GM10266 (cell line): ENCODE results near the gene LEP.

ENCODE experiments used
- DNase-seq: peaks from one replicate; pipeline ENCODE4 v3.0.0; 2012; ENCODE audit errors: extremely low spot score
- CTCF ChIP-seq: IDR thresholded peaks from 2 replicates; pipeline ENCODE4 v1.5.1; 2012; ENCODE audit warnings: mild to moderate bottlenecking, low read depth; ENCODE audit not compliant: control insufficient read depth, insufficient read depth; ENCODE audit errors: missing control alignments

LEP gene

DNA sequence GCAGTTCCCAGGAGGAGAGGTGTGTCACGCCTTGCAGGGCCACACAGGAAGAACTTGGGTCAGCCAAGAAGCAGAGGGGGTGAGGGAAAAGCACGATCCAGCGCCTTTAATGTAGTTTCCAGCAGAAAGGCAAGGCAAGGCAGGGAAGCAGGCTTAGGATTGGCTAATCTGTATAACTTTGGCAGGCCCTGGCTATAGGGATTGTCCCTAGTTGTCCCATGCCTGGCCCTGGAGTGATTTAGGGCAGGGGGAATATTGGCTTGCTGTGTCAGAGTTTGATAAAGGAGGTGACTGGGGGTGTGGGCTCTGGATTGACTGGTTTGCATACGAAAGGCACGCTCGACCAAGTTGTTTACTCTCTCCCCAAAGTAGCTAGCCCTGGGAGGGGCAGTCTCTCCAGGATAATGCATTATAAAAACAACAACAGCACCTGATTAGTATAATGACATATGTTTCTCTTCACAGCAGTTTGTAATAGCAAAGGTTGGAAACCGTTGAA lies 58.1 kb downstream of the LEP start:
- TF ChIP-seq CTCF: no peak
- no peak for DNase-seq

DNA sequence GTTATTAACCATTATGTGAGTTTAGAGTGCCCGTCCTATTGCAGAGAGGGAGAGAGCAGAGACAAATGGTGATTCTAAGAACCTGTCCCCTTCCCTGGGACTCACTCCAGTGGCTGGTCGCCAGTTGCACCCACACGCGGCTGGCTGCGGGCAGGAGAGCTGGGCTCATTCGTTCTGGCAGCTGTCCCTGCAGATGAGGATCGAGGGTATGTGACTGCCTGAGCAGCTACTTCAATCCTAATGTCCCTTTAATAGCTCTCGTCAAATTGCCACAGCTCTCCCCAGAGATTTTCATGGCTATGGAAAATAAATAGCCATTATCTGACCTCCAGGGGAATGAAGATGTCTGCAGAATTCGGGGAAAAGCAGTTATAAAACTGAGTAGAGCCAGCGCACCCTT lies 61.1 kb downstream of the LEP start:
- no peak for TF ChIP-seq CTCF
- no peak for DNase-seq

DNA sequence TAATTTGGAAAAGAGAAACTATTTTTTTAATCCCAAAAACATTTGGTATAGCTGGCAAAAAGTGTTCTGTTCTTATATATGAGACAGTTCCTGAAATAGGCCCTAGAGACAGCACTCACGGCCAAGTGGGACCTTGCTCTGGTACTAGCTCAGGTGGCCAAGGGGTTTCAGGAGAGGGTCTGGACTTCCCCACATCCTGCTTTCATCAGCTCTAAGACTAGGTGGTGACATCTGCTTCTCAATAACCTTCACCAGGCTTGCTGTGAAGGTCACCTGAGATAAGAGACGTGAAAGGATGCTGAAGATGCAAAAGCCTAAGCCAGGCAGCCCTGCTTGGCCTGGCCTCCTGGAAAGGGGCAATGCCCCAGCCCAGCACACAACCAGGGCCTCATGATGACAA lies 62.1 kb downstream of the LEP start:
- no peak for DNase-seq
- no peak for TF ChIP-seq CTCF

DNA sequence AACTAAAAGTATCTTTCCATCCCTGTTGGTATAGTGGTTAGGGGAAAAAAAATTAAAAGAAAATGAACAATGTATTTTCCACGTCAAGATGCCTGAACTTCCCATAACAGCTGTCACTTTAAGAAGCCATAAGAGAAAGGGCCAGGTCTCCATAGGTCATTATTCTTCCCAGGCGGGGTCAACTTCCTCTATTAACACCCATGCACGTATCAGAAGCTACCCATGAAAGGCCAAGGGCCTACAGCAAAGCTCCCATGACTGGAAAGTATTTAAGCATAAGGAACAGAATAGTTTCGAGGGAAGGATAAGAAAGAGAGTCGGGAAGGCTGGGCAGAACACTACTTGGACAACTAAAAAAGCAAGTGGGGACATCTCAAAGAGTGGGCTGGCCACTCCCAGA lies 62.6 kb downstream of the LEP start:
- DNase-seq: no peak
- TF ChIP-seq CTCF: no peak

- DNase-seq: no peak
- TF ChIP-seq CTCF: no peak
Measured at GRCh38 chr7:128304212-128304611, 63.1 kb downstream of the LEP start.

DNA sequence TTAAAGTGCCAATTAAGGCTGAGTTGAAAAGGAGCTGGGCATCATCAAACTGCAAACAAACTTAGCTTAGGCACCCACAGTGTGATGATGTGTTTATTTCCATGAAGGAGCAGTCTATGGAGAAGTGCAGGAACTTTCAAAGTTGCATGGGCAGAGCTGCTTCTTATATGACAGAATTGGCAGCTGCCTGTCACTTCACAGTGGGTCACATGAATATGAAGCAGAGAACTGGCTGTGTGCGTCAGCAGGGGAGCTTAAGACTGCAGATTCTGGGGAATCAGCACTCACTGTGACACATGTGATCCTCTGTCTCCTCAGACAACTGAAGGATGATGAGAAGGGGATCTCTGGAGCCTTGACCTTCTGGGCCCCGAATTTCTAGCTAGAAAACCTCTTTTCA lies 66.0 kb downstream of the LEP start:
- TF ChIP-seq CTCF: no peak
- DNase-seq: no peak
